CD4-positive, alpha-beta T cell treated with Interleukin-4 for 1 hour (primary cell): ENCODE data around the gene CABP5.
"Not testable (repeated sequence)": the region's sequence is repeated elsewhere in the genome, so short reads cannot be mapped to it uniquely, and the experiment has no call there.

Experiments
- DNase-seq, 2 donors: peaks; one replicate each; pipeline ENCODE4 v3.0.0-alpha.2; 2020 to 2022

Gene CABP5

DNA sequence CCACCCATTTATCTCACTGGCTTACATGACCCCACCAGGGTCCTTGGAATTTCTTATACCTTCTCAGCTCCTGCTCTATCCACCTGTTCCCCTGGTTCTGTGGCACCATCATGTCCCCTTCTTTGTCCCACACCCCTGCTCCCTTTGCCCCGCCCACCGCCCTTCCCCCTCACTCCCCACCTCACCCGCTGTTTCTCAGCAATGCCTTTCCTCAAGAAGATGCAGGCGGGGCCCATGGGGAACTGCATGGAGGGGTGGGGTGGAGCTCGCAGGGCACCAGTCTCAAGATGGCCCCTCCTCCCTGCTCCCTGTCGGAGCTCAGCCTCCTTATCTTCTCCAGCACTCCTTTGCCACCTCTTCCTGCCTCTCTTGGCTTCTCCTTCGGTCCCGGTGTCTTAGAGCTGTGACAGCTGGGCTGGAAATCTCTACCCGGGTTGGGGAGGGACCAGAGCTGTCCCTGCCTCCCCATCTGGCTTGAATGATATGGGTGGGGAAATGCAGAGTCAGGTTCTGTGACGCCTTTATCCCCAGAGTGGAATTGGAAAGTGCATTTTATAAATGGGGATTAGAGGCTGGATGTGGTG is at the start of gene CABP5:
Gene CABP5 (minus strand): TSS at position 405 of the 584 bp plus-strand sequence. CDS start 157 bp downstream, at position 248.
- DNase-seq = no peak

- DNase-seq = not testable (repeated sequence)
These were observed 47.3 kb upstream of the CABP5 start for GRCh38 chr19:48091111-48091718.

- no peak for DNase-seq
These were observed 46.5 kb upstream of the CABP5 start for GRCh38 chr19:48090281-48090802.

GRCh38 chr19:48088991-48089390 is 45.1 kb upstream of the CABP5 start:
- not testable (repeated sequence) for DNase-seq

DNA sequence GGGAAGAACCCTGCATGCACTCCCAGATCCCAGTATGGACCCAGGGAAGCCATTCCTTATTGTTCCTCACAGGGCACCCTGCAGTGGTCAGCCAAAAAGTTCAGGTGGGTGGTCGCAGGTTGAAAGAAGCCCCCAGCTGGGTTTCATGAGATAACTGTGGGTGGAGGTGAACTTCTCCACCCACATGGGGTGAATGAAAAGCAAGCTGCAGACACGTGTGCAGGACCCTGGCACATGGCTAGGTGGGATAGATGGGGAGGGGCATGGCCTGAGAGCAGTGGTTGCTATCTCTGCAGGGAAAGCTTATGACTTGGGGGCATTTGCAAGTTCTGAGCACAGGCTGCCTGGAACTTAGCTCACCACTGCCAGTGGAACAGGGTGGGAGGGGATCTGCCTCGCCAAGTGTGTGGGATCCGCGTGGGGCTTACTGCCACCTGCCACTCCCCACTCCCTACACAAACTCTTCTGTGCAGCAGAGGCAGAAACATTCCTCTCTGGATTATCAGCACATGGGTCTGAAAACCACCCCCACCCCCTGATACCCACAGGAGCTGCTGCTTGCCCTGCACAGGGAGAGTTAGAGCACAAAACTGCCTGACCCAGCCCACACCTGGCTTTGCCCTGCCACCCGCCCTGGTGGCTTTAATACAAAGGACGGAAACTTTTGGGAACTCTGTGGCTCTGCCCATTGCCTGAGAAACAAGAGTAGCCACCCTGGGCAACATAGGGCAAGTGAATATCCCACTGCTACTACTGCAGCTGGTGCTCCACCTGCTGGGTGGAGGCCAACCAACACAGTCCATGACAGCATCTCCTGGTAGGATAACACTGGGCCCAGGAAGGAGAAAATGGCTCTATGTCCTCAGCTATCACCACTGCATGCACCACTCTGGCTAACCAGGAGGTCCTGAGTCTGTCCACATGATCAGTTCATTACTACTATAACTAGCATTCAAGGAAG is 42.3 kb upstream of the CABP5 start:
- no peak for DNase-seq

DNA sequence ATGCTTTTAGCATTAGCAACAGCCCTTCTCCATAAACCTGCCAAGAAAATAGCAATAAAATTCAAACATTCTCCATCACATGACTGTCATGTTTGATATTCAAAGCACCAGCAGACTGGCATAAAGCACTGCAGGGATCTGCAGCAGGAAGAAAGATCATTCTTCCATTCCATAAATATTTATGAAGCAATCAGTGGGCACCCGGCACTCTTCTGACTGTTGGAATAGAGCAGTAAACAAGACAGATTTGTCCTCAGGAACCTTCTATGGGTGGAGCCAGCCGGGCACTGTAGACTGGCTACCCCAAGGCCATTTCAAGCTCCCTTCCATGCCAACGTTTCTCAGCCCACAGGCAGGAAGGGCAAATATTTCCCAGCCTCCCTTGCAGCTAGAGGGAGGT is 41.2 kb upstream of the CABP5 start:
- DNase-seq = no peak

GRCh38 chr19:48081106-48081505 is 37.2 kb upstream of the CABP5 start:
- no peak for DNase-seq

- DNase-seq = not testable (repeated sequence)
These were observed 26.4 kb upstream of the CABP5 start for GRCh38 chr19:48070177-48070769.

GRCh38 chr19:48069435-48069834 is 25.6 kb upstream of the CABP5 start:
- no peak for DNase-seq

DNA sequence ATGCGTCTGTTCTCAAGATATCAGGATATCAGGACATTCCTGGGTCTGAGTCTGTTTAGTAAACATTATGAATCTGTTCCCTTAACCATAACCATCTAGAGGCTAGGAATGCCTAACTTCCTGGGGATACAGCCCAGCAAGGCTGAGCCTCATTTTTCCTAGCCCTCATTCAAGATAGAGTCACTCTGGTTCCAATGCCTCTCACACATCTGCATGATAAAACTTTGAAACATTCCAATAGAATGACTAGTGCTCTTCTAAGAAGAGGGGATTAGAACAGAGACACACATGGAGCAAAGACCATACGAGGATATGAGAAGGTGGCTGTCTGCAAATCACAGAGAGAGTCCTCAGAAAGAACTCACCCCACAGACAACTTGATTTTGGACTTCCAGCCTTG is 20.6 kb upstream of the CABP5 start:
- DNase-seq = no peak

- no peak for DNase-seq
These were observed 17.8 kb upstream of the CABP5 start for GRCh38 chr19:48061401-48062344.

GRCh38 chr19:48060381-48060780 is 16.5 kb upstream of the CABP5 start:
- DNase-seq = no peak

- DNase-seq = no peak
These were observed 15.5 kb upstream of the CABP5 start for GRCh38 chr19:48059331-48059730.

- no peak for DNase-seq
These were observed 10.0 kb upstream of the CABP5 start for GRCh38 chr19:48053856-48054255.

DNA sequence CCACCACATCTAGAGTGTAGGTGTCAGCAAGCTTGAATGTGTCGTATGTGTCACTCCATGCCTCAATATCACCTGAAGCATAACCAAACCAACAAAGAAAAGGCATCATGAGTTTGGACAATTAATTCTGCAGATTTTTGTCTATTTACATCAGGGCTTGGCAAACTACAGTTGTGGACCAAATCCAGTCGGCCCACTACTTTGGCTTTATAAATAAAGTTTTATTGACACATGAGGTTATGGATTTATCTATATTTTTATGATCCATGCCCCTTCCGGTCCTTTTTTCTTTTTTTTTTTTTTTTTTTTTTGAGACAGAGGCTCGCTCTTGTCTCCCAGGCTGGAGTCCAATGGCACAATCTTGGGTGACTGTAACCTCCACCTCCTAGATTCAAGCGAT is 9.2 kb upstream of the CABP5 start:
- no peak for DNase-seq

GRCh38 chr19:48051335-48052033 is 7.6 kb upstream of the CABP5 start:
- DNase-seq = no peak

- DNase-seq = no peak
These were observed 682 bp upstream of the CABP5 start for GRCh38 chr19:48044561-48044960.

GRCh38 chr19:48041877-48042580 is 1.9 kb downstream of the CABP5 start:
- no peak for DNase-seq

DNA sequence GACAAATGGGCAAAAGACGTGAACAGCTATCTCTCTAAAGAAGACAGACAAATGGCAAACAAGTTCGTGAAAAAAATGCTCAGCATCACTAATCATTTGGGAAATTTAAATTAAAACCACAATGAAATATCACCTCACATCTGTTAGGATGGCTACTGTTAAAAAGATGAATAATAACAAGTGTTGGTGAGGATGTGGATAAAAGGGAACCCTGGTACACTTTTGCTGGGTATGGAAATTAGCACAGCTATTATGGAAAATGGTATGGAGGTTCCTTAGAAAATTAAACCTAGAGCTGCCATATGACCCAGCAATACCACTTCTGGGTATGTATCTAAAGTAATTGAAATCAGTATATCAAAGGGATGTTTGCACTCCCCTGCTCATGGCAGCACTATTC is 7.1 kb downstream of the CABP5 start:
- no peak for DNase-seq

DNA sequence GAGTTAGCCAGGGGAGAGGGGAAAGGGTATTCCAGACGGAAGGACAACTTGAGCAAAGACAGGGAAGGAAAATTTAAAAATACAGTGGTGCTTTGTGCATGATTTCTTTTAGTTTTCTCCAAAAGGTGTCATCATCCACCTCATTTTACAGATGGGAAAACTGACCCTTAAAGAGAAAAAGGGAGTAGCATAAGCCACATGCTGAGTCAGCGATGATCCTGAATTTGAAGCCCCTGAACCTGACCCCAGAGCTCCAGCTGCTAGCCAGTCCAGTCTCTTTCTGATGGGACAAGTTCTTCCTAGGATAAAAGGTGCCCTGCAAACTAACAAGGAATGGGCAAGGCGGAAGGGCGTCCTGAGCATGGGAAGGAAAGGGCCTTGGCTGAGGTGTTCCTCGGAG is 10.3 kb downstream of the CABP5 start:
- no peak for DNase-seq

DNA sequence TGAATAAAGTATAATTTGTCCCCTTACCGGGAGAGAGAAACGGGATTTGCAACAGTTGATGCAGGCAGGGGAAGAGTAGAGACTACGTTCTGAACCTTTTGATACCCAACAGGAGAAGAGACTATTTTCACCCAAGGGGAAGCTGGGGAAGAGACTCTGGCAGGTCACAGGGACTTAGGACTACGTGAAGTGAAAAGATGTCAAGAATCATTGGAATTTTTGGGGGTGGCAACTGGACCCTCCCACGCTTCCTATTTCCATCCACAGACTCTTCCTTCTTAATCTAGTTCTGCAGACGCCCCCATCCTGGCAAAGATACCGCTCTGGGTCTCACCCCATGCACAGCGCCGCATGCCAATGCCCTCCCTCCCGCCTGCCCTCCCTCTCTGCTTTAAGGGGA is 13.8 kb downstream of the CABP5 start:
- no peak for DNase-seq
